Spleen (tissue), 11 donors: ENCODE results near the gene CDH18. TPM values are rescaled to one million over a fixed set of nuclear protein-coding genes. Genes with fewer than 3 reads are reported as not detected.

Source experiments
- DNase-seq: peaks from one replicate; pipeline ENCODE4 v3.0.0-alpha.2; 2020
- H3K27ac ChIP-seq, 8 donors: fragments of 200-600 bp; sonication (generic) in 7 of 8; 1 replicate in 4 of 8; 2 replicates in 4 of 8; pipeline versions ENCODE4 v1.5.0 to v1.8.0; 2016 to 2021; ENCODE audit warnings: inconsistent platforms in 4 of 8, mild to moderate bottlenecking in 4 of 8, moderate library complexity in 1 of 8
- H3K27me3 ChIP-seq, 7 donors: fragments of 200-600 bp; sonication (generic) in 6 of 7; replicated peaks in 1 of 7; 1 replicate in 4 of 7; 2 replicates in 3 of 7; pipeline versions ENCODE4 v1.5.0 to v1.8.0; 2016 to 2021; ENCODE audit warnings: inconsistent platforms in 3 of 7, mild to moderate bottlenecking in 1 of 7
- H3K36me3 ChIP-seq, 6 donors: fragments of 200-600 bp; sonication (generic) in 5 of 6; 1 replicate in 4 of 6; 2 replicates in 2 of 6; pipeline versions ENCODE4 v1.5.0 to v1.8.0; 2016 to 2021; ENCODE audit warnings: inconsistent platforms in 2 of 6
- H3K4me1 ChIP-seq, 6 donors: fragments of 200-600 bp; sonication (generic) in 5 of 6; 1 replicate in 3 of 6; 2 replicates in 3 of 6; pipeline versions ENCODE4 v1.5.0 to v1.8.0; 2016 to 2021; ENCODE audit warnings: inconsistent platforms in 3 of 6
- H3K4me3 ChIP-seq, 8 donors: fragments of 200-600 bp; sonication (generic) in 7 of 8; 1 replicate in 4 of 8; 2 replicates in 4 of 8; pipeline versions ENCODE4 v1.5.0 to v1.8.0; 2016 to 2021; ENCODE audit warnings: inconsistent platforms in 4 of 8, mild to moderate bottlenecking in 4 of 8, moderate library complexity in 2 of 8
- H3K9me3 ChIP-seq, 8 donors: fragments of 200-600 bp; sonication (generic) in 7 of 8; 1 replicate in 4 of 8; 2 replicates in 4 of 8; pipeline versions ENCODE4 v1.5.0 to v1.8.0; 2016 to 2021; ENCODE audit warnings: inconsistent platforms in 4 of 8
- CTCF ChIP-seq, 11 experiments: fragments of 200-600 bp in 7 of 11; fragments of 450-650 bp in 4 of 11; sonication (generic) in 4 of 11; IDR thresholded peaks in 8 of 11; conservative IDR thresholded peaks in 3 of 11; 1 replicate in 7 of 11; 2 replicates in 4 of 11; pipeline versions ENCODE4 v1.4.0 to v1.8.0; 2016 to 2021; ENCODE audit warnings: antibody characterized with exemption in 11 of 11, inconsistent platforms in 4 of 11, mild to moderate bottlenecking in 1 of 11
- POLR2A ChIP-seq, 3 donors: fragments of 450-650 bp; IDR thresholded peaks; one replicate each; pipeline ENCODE4 v1.5.1; 2017; ENCODE audit warnings: antibody characterized with exemption in 3 of 3, mild to moderate bottlenecking in 1 of 3
- POLR2AphosphoS5 ChIP-seq, 3 donors: sonication (generic); formaldehyde crosslinking; IDR thresholded peaks; one replicate each; pipeline ENCODE4 v1.5.1; 2017; ENCODE audit warnings: antibody characterized with exemption in 3 of 3
- WGBS, 5 donors: extraction: QIAGEN DNeasy Blood & Tissue Kit in 3 of 5; methylation state at CpG; one replicate each; pipeline versions ENCODE4 v1.1.5 to v1.1.7; 2013 to 2018; 5-methylcytosine and 5-hydroxymethylcytosine counted together
- intact Hi-C: fragments of 100-400 bp; cut with DNase I; formaldehyde crosslinking; loops from one replicate; pipeline ENCODE4 v1.15.0; 2023; ENCODE audit warnings: low total_unique reads
- polyA plus RNA-seq, 3 donors: library from polyadenylated mRNA; stranded (reverse); fragments of 200-250 nt; gene quantifications; one replicate each; pipeline ENCODE4 v1.2.1, GENCODE V29; 2013
- total RNA-seq, 7 donors: library from RNA; depleted of rRNA in 3 of 7; stranded (reverse); fragments of >200 nt in 3 of 7; fragmentation: NEBNext Ultra II Directional in 4 of 7; extraction: Animal tissue kit (Norgen Biotek cat#: 25700) in 4 of 7; gene quantifications; one replicate each; pipeline versions ENCODE4 v1.1.0 to v1.2.1, GENCODE V29; 2016 to 2021
- donor health status: healthy with polysubstance abuse.
- donor health status: DM: no; HTN: no; CAD: no; lungs with moderate emphysema.
- donor health status: DM: no; HTN: no; CAD: no.
- donor health status: Bipolar disorder and iron deficiency.
- donor health status: healthy.
- donor health status: DM: no; HTN: no; CAD: no.
- donor health status: DM: yes; HTN: yes; CAD: no.

The CDH18 gene
- total and polyA plus RNA-seq, 10 donors, result 0.26 TPM; not detected in 9

- Histone ChIP-seq H3K4me3 (no peak overlapping the region), H3K27ac (no peak overlapping the region), H3K4me1 (no peaks in the 10 kb centered on the region), H3K27me3 (no peaks in the 10 kb centered on the region), H3K9me3 (no peaks in the 10 kb centered on the region), H3K36me3 (no peaks in the 10 kb centered on the region)
- intact Hi-C loops, result no loop called here
- TF ChIP-seq POLR2A (IDR thresholded peaks at IDR 0.05) (no peak), POLR2AphosphoS5 (IDR thresholded peaks at IDR 0.05) (no peak), CTCF (IDR thresholded peaks at IDR 0.05 in 8 of 11, conservative IDR thresholded peaks at IDR 0.05 in 3 of 11) (no peak)
- no peak for DNase-seq
- 72 to 79% (median 73%) methylated on average over 5 of the region's 5 CpGs for WGBS, 5 donors
Measured at GRCh38 chr5:19917588-19918122, 70.3 kb downstream of the CDH18 start.

- H3K4me3 ChIP-seq, result no peak overlapping the region
- H3K27me3 ChIP-seq, result no peaks in the 10 kb centered on the region
- no peak overlapping the region for H3K27ac ChIP-seq
- H3K4me1 ChIP-seq, result no peaks in the 10 kb centered on the region
- H3K36me3 ChIP-seq, result no peaks in the 10 kb centered on the region
- 60 to 71% (median 66%) methylated on average over 4 of the region's 4 CpGs for WGBS, 5 donors
- no peak for TF ChIP-seq POLR2A (IDR thresholded peaks at IDR 0.05)
- no peak for TF ChIP-seq POLR2AphosphoS5 (IDR thresholded peaks at IDR 0.05)
- DNase-seq, result no peak
- H3K9me3 ChIP-seq, result no peaks in the 10 kb centered on the region
- intact Hi-C loops, result no loop called here
Measured at GRCh38 chr5:19910136-19910535, 77.9 kb downstream of the CDH18 start.

- TF ChIP-seq POLR2A (IDR thresholded peaks at IDR 0.05) (no peak), POLR2AphosphoS5 (IDR thresholded peaks at IDR 0.05) (no peak), CTCF (IDR thresholded peaks at IDR 0.05 in 8 of 11, conservative IDR thresholded peaks at IDR 0.05 in 3 of 11) (no peak)
- Histone ChIP-seq H3K4me1 (no peaks in the 10 kb centered on the region), H3K4me3 (no peak overlapping the region), H3K36me3 (no peaks in the 10 kb centered on the region), H3K27me3 (no peaks in the 10 kb centered on the region), H3K27ac (no peak overlapping the region), H3K9me3 (peaks cover 0 to 6% (median 0%) of the 10 kb centered on the region in 8 donors)
- intact Hi-C loops, result no loop called here
- WGBS, 5 donors, result 0 to 97% (median 50%) methylated on average over 1 of the region's 1 CpG
- DNase-seq, result no peak
Measured at GRCh38 chr5:19904766-19905165, 83.2 kb downstream of the CDH18 start.

- TF ChIP-seq POLR2A (IDR thresholded peaks at IDR 0.05), result no peak
- no peak for TF ChIP-seq POLR2AphosphoS5 (IDR thresholded peaks at IDR 0.05)
- no peak for TF ChIP-seq CTCF (IDR thresholded peaks at IDR 0.05 in 8 of 11, conservative IDR thresholded peaks at IDR 0.05 in 3 of 11)
- 82 to 96% (median 90%) methylated on average over 5 of the region's 5 CpGs for WGBS, 5 donors
Measured at GRCh38 chr5:19903611-19904010, 84.4 kb downstream of the CDH18 start.

More at GRCh38 chr5:19903611-19904010, 84.4 kb downstream of the CDH18 start:
- Histone ChIP-seq H3K36me3 (no peaks in the 10 kb centered on the region), H3K4me1 (no peaks in the 10 kb centered on the region), H3K27me3 (no peaks in the 10 kb centered on the region), H3K9me3 (peaks cover 0 to 6% (median 0%) of the 10 kb centered on the region in 8 donors), H3K27ac (no peak overlapping the region), H3K4me3 (no peak overlapping the region)
- intact Hi-C loops, result no loop called here
- no peak for DNase-seq
